ENCODE data around the gene CPAMD8. TPM values are rescaled to one million over a fixed set of nuclear protein-coding genes. Genes with fewer than 3 reads are reported as not detected.

CPAMD8 gene
- 1 to 10 TPM; 2.6 to 5.4 TPM for total RNA-seq
- 10 to 100 TPM in 1 of 2 donors, 1 to 10 TPM in 1; 1.9 to 11.9 TPM for polyA plus RNA-seq
- long read RNA-seq, donor 1, partial matches to known transcripts, result 1 of 3 reads
- long read RNA-seq, donor 1, other reads (novel, unspliced or antisense), result 2 of 3 reads
- long read RNA-seq, donor 2, partial matches to known transcripts, result 0 of 1 reads
- long read RNA-seq, donor 2, other reads (novel, unspliced or antisense), result 0 of 1 reads

DNA sequence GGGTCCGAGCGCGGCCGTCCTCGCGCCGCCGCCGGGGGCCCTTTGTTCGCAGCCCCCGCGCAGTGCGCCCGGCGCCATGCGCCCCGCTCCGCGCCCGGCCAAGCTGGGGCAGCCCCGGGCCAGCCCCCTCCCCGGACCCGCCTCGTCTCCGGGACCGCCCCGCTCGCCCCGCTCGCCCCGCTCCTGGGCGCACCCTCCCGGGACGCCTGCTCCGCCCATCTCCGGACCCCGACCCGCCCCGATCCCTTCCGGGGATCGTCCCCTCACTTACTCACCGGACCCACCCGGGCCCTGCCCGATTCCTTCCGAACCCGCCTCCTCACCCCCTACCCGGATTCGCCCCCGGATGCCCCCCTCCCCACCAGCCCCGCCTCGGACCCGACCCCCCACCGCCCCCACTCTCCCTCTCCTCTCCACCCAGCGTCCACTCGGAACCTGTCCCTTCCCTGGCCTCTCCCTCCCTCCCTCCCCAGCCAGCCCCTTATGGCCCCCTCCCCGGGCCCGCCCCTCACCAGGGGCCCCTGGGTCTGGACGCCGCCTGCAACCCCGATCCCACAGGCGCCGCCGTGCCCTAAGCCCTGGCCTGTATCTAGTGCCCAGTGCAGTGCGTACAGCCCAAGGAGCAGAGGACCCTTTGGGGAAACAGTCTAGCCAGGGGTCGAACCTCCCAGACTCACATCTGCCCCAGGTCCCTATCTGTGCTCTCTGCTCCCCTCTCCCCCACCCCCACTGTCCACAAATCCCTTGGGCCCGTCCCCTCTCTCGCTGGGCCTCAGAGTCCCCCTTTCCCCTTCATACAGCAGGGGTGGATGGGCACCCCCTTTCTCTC lies at the start of gene CPAMD8:
Gene CPAMD8 (minus strand): TSS at position 105 of the 829 bp plus-strand sequence. CDS start 168 bp downstream, outside the sequence.
- Histone ChIP-seq H3K27me3 (ENCODE audit: control insufficient read depth in 1 of 2, insufficient read depth in 2 of 2, low read length in 1 of 2) (peaks cover 0 to 1% of the 10 kb centered on the region in 2 donors), H3K9me3 (ENCODE audit: control insufficient read depth, low read length) (peaks cover 7% of the 10 kb centered on the region), H3K4me1 (ENCODE audit: control insufficient read depth in 1 of 2, insufficient read depth in 2 of 2, low read length in 2 of 2) (no peaks in the 10 kb centered on the region), H3K4me3 (ENCODE audit: low read length in 2 of 2) (no peak within 1 kb of the TSS), H3K36me3 (ENCODE audit: control insufficient read depth in 1 of 2, insufficient read depth in 2 of 2, low read length in 1 of 2) (no peaks in the 10 kb centered on the region), H3K27ac (ENCODE audit: low read depth in 1 of 2, low read length in 2 of 2) (no peak within 1 kb of the TSS)
- ATAC-seq (ENCODE audit: low FRiP score), result no peak
- intact Hi-C loops (cut with DNase I), result no loop called here
- WGBS, 2 donors, result 2 to 5% methylated on average over 18 to 67 of the region's 67 CpGs
- DNase-seq, result no peak

DNA sequence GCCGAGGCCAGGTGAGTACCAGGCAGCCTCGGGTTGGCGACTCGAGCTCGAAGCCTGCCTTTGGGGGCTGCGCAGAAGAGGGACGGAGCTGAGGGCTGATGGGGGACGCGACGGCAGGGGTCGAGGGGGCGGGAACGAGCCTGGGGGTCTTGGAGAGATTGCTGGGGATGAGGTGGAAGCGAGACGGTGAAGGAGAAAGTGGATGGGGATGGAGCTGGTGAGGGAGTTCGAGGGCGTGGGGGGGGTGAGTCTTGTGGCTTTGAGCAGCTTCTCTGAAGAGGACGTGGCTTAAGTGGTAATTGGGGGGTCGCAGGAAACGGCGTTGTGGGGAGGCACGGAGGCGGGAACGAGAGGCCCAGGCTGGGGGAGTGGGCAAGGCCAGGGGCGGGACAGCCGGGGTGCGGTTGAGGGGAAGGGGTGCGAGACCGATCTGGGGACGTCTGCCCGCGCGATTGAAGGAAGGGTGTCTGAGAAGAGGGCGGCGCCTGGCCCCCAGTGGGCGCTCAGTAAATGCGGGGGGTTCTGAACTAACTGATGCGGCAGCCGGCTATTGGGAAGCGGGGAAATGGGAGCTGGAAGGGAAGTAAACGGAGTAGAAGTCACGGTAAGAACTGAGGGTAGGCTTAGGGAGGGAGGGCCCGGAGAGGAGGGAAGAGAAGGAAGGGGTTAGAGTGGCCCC lies 49.4 kb upstream of the CPAMD8 start:
- Histone ChIP-seq H3K4me1 (ENCODE audit: control insufficient read depth in 1 of 2, insufficient read depth in 2 of 2, low read length in 2 of 2) (peaks cover 3 to 4% of the 10 kb centered on the region in 2 donors), H3K27me3 (ENCODE audit: control insufficient read depth in 1 of 2, insufficient read depth in 2 of 2, low read length in 1 of 2) (no peaks in the 10 kb centered on the region), H3K4me3 (ENCODE audit: low read length in 2 of 2) (peak overlapping the region; percentile 61 to 65), H3K36me3 (ENCODE audit: control insufficient read depth in 1 of 2, insufficient read depth in 2 of 2, low read length in 1 of 2) (no peaks in the 10 kb centered on the region), H3K9me3 (ENCODE audit: control insufficient read depth, low read length) (no peaks in the 10 kb centered on the region), H3K27ac (ENCODE audit: low read depth in 1 of 2, low read length in 2 of 2) (peak overlapping the region in 1 of 2 donors; percentile 71)
- peak; percentile 72 to 83 for DNase-seq
- ATAC-seq (ENCODE audit: low FRiP score), result no peak
- 1% methylated on average over 40 to 43 of the region's 43 CpGs for WGBS, 2 donors
- intact Hi-C loops (cut with DNase I), result loop anchor here (2.0 to 10.0 kb wide), 4 partner anchors 66 to 309 kb away; partner anchors contain the start of gene OCEL1 (in 1 of the 2)

DNA sequence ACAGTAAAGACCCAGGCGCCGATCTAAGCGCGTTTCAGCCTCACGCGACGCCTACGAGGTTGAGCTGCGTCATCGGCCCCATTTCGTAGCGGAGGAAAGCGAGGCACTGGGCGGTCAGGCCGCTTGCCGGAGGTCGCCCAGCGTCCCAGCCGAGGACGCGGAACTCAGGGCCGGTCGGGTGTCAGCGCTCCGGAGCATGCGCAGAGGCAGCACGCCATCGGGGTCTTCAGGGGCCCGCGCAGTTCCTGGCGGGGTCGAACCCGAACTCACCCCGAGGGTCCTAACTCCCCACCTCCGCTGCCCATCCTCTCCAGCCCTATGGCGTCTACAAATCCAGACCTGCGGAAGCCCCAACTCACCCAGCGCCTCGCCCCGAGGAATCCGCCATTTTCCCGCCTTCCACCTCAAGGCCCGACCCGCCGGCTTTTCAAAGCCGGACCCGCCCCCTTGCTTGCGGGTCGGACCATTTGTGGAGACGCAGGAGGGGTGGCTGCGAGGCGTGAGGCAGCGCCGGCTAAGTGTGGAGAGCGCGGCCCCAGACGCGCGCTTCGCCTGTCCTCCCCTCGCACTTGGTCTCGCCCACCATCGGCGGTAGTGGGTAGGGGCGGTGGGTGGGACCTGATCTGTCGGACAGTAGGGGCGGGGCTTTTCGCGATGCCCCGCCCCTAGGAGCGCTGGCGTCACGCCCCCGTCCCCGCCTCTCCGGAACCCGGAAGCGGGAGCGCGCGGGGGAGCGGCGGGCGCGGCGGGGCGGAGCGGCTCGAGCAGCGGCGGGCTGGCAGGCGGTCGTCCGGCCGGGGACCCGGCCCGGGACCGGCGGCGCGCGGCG lies 48.6 kb upstream of the CPAMD8 start, which contains the start of the genes HAUS8 and MYO9B:
Gene HAUS8 (minus strand): TSS at position 418 of the 829 bp plus-strand sequence. CDS start 30 bp downstream, at position 388.
Gene MYO9B (plus strand): TSS at position 743 of the 829 bp plus-strand sequence. CDS start 25,941 bp downstream, outside the sequence.
- H3K4me3 ChIP-seq (ENCODE audit: low read length in 2 of 2), result peak within 1 kb of the TSS; percentile 61 to 65
- H3K27me3 ChIP-seq (ENCODE audit: control insufficient read depth in 1 of 2, insufficient read depth in 2 of 2, low read length in 1 of 2), result no peaks in the 10 kb centered on the region
- intact Hi-C loops (cut with DNase I), result loop anchor here (2.0 to 10.0 kb wide), 4 partner anchors 67 to 310 kb away; partner anchors contain the start of gene OCEL1 (in 1 of the 2)
- H3K36me3 ChIP-seq (ENCODE audit: control insufficient read depth in 1 of 2, insufficient read depth in 2 of 2, low read length in 1 of 2), result no peaks in the 10 kb centered on the region
- peak; percentile 99 for ATAC-seq (ENCODE audit: low FRiP score)
- H3K4me1 ChIP-seq (ENCODE audit: control insufficient read depth in 1 of 2, insufficient read depth in 2 of 2, low read length in 2 of 2), result peaks cover 3 to 4% of the 10 kb centered on the region in 2 donors
- peak; percentile 100 for DNase-seq
- no peaks in the 10 kb centered on the region for H3K9me3 ChIP-seq (ENCODE audit: control insufficient read depth, low read length)
- WGBS, 2 donors, result 0% methylated on average over 83 to 103 of the region's 103 CpGs
- H3K27ac ChIP-seq (ENCODE audit: low read depth in 1 of 2, low read length in 2 of 2), result peak within 1 kb of the TSS in 1 of 2 donors; percentile 79

DNA sequence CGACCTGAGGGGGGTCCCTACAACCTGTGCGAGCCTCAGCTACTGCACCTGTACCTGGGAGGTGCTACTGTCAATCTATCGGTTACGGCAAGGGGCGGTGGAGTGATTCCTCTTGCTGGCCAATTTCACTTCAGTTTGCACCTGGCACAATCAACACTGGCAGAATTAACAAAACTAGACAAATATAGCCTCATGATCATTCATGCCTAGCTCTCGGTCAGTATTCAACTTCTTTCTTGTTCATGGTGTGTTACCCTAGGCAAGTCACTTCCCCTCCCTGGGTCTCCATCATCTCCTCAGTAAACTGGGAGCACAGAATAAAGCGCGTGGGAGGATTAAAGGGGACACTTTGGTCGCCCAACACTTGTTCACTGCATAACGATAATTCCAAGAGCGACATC lies 48.0 kb upstream of the CPAMD8 start:
- Histone ChIP-seq H3K27me3 (ENCODE audit: control insufficient read depth in 1 of 2, insufficient read depth in 2 of 2, low read length in 1 of 2) (no peaks in the 10 kb centered on the region), H3K4me1 (ENCODE audit: control insufficient read depth in 1 of 2, insufficient read depth in 2 of 2, low read length in 2 of 2) (peaks cover 3 to 4% of the 10 kb centered on the region in 2 donors), H3K4me3 (ENCODE audit: low read length in 2 of 2) (peak overlapping the region; percentile 35 to 59), H3K36me3 (ENCODE audit: control insufficient read depth in 1 of 2, insufficient read depth in 2 of 2, low read length in 1 of 2) (no peaks in the 10 kb centered on the region), H3K9me3 (ENCODE audit: control insufficient read depth, low read length) (no peaks in the 10 kb centered on the region), H3K27ac (ENCODE audit: low read depth in 1 of 2, low read length in 2 of 2) (peak overlapping the region in 1 of 2 donors; percentile 79)
- WGBS, 2 donors, result 11 to 12% methylated on average over 11 of the region's 11 CpGs
- no peak for DNase-seq
- intact Hi-C loops (cut with DNase I), result loop anchor here (2.0 to 10.0 kb wide), 4 partner anchors 68 to 310 kb away; partner anchors contain the start of gene OCEL1 (in 1 of the 2)
- ATAC-seq (ENCODE audit: low FRiP score), result no peak

DNA sequence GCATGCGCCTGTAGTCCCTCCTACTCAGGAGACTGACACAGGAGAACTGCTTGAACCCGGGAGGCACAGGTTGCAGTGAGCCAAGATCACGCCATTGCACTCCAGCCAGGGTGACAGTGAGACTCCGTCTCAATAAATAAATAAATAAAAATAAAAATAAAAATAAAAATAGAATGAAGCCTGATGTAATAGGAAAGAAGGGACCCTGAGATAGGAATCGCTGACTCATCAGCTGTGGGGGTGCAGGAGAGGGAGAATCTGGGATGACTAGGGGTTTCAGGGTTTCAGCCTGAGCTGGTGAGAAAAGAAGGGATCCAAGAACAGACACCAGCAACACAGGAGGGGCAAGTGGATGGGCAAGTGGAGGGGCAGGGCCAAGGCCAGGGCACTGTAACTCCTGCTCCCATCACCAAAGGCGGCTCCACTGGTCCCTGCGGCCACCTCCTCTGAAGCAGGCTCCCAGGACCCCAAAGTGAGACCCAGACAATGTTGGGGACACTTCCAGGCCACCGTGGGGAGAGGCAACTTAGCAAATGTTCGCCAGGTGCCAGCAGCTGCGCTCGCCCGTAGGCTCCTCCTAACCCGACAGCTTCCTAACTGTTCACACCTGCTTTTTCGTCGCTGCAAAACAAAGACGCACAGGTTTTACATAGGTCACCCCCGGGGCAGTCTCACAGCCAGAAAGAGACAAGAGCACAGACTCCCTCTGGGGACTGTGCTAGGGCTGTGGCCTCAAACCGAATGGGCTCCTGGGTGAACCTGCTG lies 47.4 kb upstream of the CPAMD8 start:
- peaks cover 3 to 4% of the 10 kb centered on the region in 2 donors for H3K4me1 ChIP-seq (ENCODE audit: control insufficient read depth in 1 of 2, insufficient read depth in 2 of 2, low read length in 2 of 2)

DNA sequence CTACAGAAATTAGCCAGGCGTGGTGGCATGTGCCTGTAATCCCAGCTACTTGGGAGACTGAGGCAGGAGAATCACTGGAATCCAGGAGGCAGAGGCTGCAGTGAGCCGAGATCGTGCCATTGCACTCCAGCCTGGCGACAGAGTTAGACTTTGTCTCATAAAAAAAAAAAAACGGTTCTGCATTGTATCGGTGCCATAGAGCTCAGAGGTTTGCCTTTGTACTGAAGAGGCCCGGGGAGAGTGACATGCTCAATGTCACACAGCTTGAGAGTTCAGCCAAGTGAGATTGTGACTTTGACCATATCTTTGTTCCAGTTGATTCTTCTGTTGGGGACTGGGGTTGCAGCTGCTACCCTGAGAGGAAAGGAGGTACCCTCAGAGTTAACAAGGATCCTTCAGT lies 44.3 kb upstream of the CPAMD8 start:
- H3K4me3 ChIP-seq (ENCODE audit: low read length in 2 of 2), result no peak overlapping the region
- ATAC-seq (ENCODE audit: low FRiP score), result no peak
- intact Hi-C loops (cut with DNase I), result loop anchor here in 1 of 2 donors (10.0 kb wide), 1 partner anchor 314 kb away; no protein-coding TSS in a partner anchor
- DNase-seq, result no peak
- no peaks in the 10 kb centered on the region for H3K36me3 ChIP-seq (ENCODE audit: control insufficient read depth in 1 of 2, insufficient read depth in 2 of 2, low read length in 1 of 2)
- no peaks in the 10 kb centered on the region for H3K4me1 ChIP-seq (ENCODE audit: control insufficient read depth in 1 of 2, insufficient read depth in 2 of 2, low read length in 2 of 2)
- H3K27ac ChIP-seq (ENCODE audit: low read depth in 1 of 2, low read length in 2 of 2), result no peak overlapping the region
- no peaks in the 10 kb centered on the region for H3K27me3 ChIP-seq (ENCODE audit: control insufficient read depth in 1 of 2, insufficient read depth in 2 of 2, low read length in 1 of 2)
- H3K9me3 ChIP-seq (ENCODE audit: control insufficient read depth, low read length), result no peaks in the 10 kb centered on the region
- WGBS, 2 donors, result 89 to 91% methylated on average over 7 of the region's 7 CpGs

More for the DNA sequence above, 47.4 kb upstream of the CPAMD8 start:
- intact Hi-C loops (cut with DNase I), result loop anchor here in 1 of 2 donors (2.0 to 10.0 kb wide), 2 partner anchors 71 to 311 kb away; no protein-coding TSS in a partner anchor
- H3K27ac ChIP-seq (ENCODE audit: low read depth in 1 of 2, low read length in 2 of 2), result no peak overlapping the region
- H3K9me3 ChIP-seq (ENCODE audit: control insufficient read depth, low read length), result no peaks in the 10 kb centered on the region
- no peaks in the 10 kb centered on the region for H3K36me3 ChIP-seq (ENCODE audit: control insufficient read depth in 1 of 2, insufficient read depth in 2 of 2, low read length in 1 of 2)
- H3K27me3 ChIP-seq (ENCODE audit: control insufficient read depth in 1 of 2, insufficient read depth in 2 of 2, low read length in 1 of 2), result no peaks in the 10 kb centered on the region
- 46 to 50% methylated on average over 18 of the region's 18 CpGs for WGBS, 2 donors
- peak overlapping the region in 1 of 2 donors; percentile 59 for H3K4me3 ChIP-seq (ENCODE audit: low read length in 2 of 2)
- ATAC-seq (ENCODE audit: low FRiP score) (no peak), DNase-seq (no peak)

DNA sequence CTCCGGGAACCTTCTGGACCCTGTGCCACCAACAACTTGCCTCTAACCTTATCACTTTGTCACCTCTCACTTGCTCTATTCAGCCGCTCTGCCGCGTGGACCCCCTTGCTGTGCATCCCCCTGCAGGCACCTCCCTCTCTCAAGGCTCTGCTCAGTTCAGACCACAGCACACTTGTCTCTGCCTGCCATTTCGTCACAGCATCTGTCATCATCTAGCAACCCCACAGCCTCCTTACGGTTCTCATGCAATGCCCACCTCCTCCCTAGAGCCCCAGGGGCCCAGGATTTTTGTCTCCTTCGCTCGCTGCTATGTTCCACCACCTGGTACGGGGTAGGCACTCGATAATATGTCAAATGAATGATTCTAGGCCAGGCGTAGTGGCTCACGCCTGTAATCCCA lies 43.8 kb upstream of the CPAMD8 start:
- Histone ChIP-seq H3K4me3 (ENCODE audit: low read length in 2 of 2) (no peak overlapping the region), H3K27me3 (ENCODE audit: control insufficient read depth in 1 of 2, insufficient read depth in 2 of 2, low read length in 1 of 2) (no peaks in the 10 kb centered on the region), H3K9me3 (ENCODE audit: control insufficient read depth, low read length) (no peaks in the 10 kb centered on the region), H3K36me3 (ENCODE audit: control insufficient read depth in 1 of 2, insufficient read depth in 2 of 2, low read length in 1 of 2) (no peaks in the 10 kb centered on the region), H3K4me1 (ENCODE audit: control insufficient read depth in 1 of 2, insufficient read depth in 2 of 2, low read length in 2 of 2) (no peaks in the 10 kb centered on the region), H3K27ac (ENCODE audit: low read depth in 1 of 2, low read length in 2 of 2) (no peak overlapping the region)
- intact Hi-C loops (cut with DNase I), result loop anchor here in 1 of 2 donors (10.0 kb wide), 1 partner anchor 314 kb away; no protein-coding TSS in a partner anchor
- 90 to 93% methylated on average over 12 of the region's 12 CpGs for WGBS, 2 donors
- ATAC-seq (ENCODE audit: low FRiP score), result no peak
- DNase-seq, result no peak

Measured in aorta (tissue), 5 donors.